Activated CD4-positive, alpha-beta T cell treated with anti-CD3 and anti-CD28 coated beads for 24 hours (primary cell): ENCODE measurements around the gene BEND6.
A peak's percentile ranks its signal among the peaks of the same experiment; 100 is the strongest.

ENCODE experiments used
- DNase-seq, 2 donors: peaks; one replicate each; pipeline ENCODE4 v3.0.0-alpha.2; 2020; ENCODE audit warnings: low read depth in 2 of 2

Gene BEND6

DNA sequence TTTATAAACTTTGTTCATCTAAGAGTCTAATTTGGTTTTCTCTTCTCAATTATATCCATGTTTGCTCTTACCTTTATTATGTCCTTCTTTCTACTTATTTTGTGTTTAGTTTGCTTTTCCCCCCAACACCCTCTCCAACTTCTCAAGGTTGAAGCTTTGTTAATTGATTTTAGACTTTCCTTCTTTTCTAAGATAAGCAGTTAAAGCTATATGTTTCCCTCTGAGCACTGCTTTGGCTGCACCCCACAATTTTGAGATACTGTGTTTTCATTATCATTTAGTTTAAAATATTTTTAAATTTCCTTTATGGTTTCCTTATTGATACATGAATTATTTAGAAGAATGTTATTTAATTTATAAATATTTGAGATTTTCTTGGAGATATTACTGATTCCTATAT is 13.9 kb upstream of the BEND6 start:
- DNase-seq, result no peak

DNA sequence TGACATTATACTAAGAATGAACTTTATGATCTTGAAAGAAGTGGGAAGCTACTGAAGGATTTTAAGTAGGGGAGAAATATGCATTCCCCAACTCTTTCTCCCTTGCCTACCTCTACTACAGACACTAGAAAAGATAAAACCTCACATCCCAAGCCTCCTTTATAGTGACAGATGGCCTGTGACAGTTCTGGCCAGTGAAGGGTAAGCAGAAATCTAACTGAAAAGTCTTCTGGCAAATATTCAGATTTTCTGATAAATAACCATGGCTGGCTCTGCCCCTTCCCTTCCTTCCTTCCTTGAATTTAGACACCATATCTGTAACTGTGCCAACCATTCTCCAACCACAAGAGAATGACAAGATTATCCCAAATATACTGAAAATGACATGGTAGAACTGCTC is 10.2 kb upstream of the BEND6 start:
- DNase-seq, result no peak

DNA sequence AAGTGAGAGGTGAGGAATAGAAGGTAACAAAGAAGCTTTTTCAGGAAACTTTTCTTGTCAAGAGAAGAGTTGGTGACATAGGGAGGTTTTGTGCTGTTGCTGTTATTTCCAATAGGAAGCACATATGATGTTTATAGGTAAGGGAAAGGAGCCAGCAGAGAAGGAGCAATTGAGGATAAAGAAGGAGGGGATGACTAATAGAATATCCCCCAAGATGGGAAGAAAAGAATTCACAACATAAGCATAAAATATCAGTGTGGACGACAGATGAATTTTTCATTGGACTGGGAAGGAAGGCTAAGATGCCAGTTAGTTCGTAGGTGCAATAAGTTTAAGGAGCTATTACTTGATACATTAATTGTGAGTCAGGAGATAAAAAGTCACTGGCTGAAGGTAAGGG is 8.5 kb upstream of the BEND6 start:
- no peak for DNase-seq

DNA sequence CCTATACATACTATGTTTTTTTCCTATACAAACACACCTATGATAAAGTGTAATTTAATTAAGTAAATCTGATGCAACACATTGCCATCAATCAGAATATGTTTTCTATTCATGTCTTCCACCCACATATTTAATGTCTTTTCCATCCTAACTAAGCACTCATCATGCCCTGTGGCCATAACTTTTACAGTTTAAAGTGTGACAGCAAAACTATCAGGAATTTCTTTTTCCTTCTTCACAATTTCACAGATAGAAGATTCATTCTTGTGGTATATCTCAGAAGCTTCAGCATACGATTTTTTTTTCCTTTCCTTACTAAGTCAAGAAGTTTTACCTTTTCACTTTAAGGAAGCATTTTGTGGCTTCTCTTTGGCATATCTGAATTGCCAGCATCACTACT is 7.0 kb upstream of the BEND6 start:
- no peak for DNase-seq

DNA sequence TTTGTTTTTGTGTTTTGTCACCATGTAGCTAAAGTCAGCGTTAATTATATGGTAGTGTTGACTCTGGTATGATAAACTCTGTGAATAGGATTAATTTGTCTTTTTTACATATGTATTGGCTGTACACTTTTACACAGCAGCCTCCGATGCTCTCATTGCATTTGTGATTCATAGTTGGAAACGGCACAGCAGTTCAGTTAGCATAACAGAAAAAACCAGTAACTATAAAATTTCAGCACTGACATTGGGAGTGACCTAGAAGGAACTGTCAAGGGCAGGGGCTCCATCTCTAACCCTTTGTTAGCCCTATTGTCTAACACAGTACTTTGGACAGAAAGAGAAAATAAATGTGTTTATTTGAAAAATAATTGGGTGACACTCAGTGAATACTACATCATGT is 5.6 kb upstream of the BEND6 start:
- no peak for DNase-seq

DNA sequence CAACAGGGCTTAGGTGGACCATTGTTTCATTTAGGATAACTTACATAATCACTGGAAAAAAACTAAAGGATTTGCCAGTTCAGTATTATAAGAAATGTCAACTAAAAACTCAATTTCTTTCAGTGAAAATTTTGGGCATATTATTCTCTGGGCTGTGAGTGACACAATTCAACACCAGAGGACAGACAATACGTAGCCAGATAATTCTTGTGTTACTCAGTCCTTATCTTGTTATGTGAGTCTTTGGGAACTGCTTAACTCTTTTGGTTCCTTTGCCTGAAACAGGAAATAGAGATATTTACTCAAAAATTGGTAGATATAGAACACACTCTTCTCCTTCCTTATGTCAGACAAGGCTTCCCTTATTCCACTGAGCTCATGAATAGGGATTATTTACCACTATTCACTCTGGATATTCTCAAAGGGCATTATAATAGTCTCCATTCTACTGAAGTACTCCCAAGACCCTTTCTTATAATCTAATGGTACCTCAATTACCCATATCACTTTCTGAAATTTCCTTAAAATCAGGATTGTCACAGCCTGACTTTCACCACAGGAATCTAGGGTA is 4.9 kb upstream of the BEND6 start:
- DNase-seq, result no peak

DNA sequence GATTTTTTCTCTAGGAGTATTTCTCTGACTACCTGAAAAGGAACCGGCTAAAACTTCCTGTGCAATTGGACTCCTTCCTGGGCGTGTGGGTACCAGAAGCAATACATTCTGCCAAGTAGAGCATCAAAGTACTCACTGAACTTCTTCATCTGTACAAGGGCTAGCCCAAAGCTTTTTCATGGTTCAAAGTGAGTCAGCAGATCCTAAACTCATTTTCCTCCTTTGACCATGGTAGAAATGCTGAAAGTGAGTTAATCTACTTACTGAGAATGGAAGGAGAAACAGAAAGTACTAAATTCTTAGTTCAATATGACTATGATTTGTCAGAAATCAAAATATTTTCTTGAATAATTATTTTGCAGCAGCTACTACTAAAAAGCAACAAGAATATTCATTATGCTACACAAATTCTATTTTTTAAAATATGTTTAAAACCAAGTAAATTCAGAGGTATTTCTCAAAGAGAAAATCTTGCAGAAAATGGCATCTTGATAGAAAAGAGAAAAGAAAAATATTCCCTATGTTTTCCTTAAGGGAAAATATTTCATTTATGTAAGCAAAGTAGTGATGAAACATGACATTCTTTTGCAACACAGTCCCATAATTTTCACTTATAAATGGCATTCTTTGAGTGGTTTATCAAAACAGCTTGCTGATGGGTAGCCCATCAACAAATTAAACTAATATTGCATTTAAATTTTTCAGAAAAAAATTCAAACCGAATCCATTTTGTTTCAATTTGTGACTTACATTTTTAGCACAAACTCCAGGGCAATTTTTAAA is 3.7 kb upstream of the BEND6 start:
- DNase-seq, result no peak

DNA sequence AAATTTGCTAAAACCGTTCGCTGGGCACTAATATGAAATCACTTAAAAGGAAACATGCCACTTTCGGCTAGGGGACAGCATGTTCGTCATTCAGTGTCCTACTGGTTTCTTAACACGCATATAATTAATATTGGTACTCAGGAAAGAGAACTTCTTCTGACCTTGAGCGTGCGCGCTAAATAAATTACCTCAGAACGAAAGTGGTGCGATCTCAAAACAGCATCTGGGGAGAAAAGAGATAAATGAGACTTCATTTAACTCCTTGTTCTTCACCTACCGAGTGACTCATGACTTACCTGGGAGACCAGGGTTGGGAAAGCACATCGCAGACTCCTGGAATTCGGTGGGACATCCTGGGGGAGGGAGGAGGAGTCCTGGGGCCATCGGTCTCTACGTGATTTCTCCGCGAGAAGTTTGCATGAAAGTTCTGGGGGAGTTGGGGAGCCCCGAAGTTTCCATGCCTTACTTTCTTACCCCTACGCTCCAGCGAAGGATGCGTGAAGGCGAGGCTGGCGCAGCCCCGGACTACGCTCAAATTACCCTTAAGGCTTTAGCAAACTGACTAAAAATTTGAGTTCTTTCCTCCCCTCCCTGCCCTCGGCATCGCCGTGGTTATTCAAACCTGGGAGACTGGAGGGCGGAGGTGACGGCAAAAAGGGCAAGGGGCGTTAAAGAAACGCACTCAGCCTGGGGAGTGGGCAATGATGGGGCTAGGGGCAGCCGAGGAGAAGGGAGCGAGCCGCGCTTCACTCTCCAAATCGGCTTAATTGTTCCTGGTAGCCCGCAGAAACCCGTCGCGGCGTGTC is 1.1 kb upstream of the BEND6 start:
- DNase-seq, result no peak

DNA sequence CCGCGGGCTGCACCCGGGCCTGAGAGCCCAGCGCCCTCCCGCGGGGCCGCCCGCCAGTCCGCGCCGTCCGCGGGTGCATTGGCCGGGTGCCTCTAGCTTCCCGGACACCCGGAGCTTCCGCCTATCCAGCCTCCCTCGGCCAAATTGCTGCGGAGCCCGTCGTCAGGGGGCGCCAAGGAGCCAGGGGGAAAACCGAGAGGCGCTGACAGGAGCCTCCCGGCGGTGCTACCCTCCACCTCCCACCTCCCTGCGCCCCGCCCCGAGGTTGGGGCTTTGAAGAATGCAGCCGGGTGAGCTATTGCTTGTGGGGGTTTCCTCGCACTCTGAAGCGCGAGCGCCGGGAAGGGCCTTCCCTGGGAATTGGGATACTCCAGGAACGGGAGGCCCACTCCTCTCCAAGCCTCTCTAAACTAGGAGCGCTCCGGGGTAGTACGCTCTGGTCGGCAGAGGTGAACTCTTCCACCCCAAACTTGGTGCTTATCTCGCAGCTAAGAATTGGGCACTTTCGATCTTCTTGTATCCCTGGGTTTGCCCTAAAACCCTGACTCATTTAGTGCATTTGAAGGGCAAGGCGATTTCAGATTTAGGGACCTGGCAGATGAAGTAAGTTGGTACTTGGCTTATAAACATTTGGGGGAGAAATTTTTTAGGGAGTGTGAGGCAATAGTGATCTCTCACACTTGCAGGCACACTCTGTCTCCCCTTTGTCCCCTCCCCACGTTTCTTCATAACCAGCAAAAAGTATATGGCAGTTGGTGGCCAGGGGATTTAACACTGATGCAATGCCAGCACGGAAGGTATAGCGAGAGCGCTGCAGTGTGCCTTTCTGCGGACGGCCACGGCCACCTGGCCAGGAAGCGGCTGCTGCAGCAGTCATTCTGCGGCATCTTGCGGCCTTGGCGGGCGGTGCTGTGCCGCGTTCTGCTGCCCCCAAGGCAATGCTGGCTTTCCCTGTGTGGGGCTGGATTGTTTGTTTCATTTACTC is 556 bp downstream of the BEND6 start:
- DNase-seq, result peak; percentile 24 to 59

DNA sequence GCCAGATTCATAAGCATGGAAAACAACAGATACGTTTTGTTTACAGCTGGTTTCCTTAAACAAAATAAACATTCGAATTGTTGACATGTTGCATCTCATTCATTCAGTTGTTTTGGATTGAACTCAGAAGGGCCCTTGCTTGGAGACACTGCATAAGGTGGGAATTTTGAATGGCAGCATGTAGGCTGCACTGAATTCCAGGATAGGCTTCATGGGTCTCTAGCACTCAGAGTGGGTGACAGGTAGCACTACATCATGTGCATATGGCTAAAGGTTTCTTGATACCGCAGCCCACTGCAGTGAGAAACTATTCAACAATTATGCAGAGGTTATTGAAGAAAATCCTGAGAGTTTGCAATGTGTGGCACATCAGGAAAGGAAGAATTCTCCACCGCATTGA is 1.6 kb downstream of the BEND6 start:
- DNase-seq, result no peak

DNA sequence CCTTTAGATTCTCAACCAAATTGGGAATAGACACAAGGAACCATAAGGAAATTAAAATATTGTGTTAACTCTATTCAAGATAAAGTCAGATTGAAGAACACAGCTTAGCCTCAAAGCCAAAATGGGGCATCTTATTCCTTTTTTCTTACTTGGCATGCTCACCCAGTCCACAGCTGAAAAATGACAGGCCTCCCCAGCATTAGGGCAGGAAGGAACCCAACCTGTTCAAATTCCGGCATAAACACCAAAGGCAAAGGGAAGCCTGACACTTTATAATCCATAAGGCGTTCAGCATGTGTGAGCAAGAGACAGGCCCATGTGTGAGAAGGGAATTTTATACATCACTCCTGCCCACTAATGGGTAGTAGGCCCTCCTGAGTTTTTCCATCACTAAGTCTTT is 2.9 kb downstream of the BEND6 start:
- DNase-seq, result no peak

DNA sequence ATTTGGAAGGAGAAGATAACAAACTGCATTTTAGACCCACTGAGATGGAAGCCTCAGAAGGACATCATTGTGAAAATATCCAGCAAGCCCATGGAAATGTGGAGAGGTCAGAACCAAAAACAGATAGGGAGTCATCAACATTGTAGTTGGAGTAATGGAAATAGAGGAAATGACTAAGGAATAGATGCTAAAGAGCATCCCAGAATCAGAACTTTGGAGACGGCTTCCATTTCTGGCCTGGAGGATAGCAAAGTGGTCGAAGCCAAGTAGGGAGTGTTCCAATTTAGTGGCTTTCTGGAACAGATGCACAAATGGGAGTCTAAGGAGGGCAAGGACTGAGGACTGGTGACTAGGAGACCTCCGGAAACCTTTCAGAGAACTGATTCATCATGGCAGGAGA is 3.6 kb downstream of the BEND6 start:
- no peak for DNase-seq

DNA sequence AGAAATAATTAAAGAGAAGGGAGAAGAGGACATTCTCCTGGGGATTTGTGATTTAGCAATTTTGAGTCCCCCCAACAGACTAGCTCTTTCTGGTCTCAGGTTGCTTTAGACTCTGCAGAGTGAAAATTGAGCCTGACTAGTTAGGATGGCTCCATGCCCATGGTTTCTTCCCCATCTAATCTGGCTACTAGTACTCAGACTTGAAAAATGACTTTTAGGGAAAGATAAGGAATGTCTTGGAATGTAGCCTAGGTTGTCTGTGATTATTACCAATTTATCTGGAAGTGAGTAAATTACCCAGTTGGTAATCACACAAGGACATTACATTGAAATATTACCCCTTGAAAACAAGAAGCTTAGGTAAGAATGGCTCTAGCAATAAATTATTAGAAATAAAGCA is 4.2 kb downstream of the BEND6 start:
- no peak for DNase-seq

DNA sequence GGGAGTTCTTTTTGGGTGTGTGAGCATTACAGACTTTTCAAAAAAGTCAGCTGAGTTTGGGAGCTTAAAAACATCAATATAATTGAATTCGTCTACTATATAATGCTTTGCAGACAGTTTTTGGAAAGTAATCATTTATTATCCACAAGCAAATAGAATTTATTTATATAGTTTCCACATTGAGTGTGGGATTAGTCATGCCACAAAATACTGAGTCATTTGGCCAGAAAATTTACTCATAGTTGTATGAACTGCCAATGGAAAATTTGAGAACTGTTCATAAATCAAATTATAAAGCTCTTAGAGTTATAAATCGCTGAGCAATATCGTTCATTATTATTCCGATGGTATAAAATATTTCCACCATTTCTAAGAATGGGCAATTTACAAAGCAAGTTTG is 5.0 kb downstream of the BEND6 start:
- DNase-seq, result no peak

DNA sequence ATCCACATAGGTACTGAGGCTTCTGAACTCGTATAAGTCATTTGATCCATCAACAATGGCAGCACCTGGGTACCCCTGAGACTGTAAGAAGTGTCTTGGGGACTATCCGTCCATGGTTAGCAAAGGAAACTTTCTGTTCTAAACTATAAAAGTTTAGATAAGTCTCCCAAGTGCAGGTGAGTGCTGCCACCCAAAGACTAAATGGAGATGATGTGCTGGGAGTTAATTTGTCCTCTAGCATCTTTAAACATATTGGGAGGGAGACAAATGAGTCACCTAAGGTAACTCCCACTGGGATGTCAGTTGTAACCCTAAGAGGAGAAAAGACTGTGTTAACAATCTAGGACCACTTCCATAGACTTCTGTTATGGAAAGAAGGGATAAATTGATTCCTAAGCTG is 6.2 kb downstream of the BEND6 start:
- DNase-seq, result no peak

DNA sequence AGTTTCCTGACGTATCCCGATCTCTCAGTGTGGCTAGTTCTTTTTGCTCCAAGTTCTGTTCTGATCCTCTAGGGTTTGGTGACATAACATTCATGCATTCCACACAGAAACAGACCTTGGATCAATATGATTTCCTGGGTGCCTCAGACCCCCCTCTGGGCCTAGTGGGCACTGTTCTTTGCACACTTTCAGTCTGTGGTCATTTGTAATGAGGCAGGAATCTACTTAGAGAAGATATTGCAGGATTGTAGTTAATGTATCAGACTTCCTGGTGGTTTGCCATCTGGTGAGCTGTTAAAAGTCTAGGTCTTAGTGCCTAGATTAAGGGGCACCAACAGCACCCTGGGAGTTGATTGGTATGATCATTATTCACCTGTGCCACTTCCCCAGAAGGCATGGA is 7.5 kb downstream of the BEND6 start:
- no peak for DNase-seq

DNA sequence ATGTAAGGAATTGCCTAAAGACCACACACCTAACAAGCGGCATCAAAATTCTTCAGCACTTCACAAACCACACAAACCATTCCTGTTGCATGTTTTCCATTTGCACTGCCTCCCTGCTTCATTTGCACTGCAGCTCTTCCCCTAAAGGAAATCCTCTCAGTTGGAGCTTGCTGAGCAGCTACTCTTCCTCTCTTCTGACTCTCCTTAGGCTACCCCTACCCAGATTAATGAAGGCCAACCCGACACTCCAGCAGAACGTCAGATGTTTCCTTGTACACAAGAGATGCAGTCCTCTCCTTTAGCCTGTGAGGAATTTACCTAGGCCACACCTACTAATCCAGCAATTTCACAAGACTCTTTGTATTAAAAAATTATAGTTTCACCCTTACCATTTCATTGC is 8.1 kb downstream of the BEND6 start:
- no peak for DNase-seq

DNA sequence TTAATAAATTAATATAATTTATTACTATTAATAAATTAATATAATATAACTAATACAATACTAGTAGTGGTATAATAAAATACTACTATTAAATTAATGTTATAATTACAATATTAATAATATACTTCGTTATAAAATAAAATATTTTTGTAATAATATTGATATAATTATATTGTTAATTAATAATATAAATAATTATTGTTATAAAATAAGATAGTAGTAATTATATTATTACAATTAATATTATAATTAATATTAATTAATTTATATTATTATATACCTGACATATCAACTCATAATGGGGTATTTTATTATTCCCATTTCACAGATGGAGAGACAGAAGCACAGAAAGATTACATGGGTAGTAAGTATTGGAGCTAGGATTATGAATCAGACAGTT is 8.9 kb downstream of the BEND6 start:
- DNase-seq, result no peak

DNA sequence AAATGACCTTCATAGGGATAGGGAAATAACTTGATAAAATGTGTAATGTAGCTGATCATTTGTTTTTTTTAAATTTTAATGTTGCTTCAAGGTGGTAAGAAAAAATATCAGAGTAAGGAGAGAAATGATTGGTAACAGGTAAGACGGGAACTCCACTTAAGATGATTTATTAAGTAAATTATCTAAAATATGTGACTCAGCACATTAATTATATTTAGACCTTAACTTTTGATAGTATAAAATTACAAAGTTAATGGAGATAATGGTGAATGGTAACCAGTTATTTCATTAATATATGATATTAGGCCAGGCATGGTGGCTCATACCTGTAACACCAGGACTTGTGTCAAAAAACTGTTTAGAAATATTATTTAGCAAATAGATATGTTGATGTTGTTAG is 10.2 kb downstream of the BEND6 start:
- DNase-seq, result no peak

DNA sequence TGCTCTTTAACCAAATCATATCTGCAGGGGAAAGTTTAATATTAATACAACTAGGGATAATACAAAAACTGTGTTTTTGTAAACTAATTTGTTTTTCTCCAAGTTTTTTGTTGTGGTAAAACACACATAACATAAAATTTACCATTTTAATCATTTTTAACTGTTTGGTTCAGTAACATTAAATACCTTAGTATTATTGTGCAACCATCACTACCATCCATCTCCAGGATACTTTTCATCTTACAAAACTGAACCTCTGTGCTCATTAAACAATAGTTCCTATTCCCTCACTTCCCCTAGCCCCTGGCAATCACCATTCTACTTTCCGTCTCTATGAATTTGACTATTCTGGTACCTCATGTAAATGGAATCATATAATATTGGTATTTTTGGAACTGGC is 15.9 kb downstream of the BEND6 start:
- no peak for DNase-seq

DNA sequence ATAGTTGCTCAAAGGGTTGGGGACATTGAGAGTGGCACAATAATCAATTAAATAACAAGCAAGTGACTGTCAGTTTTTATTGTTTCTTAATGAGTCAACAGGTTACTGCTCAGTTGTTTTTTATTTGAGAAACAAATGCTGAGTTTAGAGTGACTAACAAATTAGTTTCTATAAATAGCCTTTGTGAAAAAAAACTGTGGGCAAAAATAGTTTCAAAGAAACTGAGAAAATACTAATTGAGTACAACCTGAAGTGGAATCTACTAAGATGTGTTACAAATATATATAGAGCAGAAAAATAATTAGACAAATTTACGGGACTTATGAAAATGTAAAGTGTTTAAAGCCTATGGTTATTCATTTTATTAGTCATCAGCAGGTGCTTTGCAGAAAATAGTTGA is 22.3 kb downstream of the BEND6 start:
- no peak for DNase-seq

DNA sequence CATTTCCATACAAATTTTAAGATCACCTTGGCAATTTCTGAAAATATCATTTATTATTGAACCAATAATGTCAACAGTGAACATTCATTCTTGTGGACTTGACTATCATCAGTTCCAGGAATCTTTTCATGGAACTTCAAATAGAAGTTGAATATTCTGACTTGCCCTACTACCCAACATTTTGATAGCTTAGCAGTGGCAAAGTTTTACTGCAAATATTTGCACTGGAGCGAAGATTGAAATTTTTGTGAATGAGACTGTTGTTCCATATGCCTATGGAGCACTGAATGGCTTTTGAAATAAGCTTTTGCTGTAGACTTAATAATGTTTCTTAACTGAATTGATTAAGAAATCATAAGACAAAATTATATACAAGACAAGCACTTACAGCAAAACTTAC is 23.6 kb downstream of the BEND6 start:
- no peak for DNase-seq
